Measurements from ENCODE around the gene EEF1G.
"Not testable (repeated sequence)": the region's sequence is repeated elsewhere in the genome, so short reads cannot be mapped to it uniquely, and the experiment has no call there.

EEF1G gene

GRCh38 chr11:62602141-62603071 lies 28.7 kb upstream of the EEF1G start:
- DNase-seq: peak; percentile 36

GRCh38 chr11:62601372-62602140 lies 27.9 kb upstream of the EEF1G start, which contains the start of gene MTA2:
MTA2 (minus strand) TSS chr11:62601865; CDS start chr11:62601450, 415 bp downstream.
- DNase-seq: peak; percentile 99

GRCh38 chr11:62601122-62601371 lies 27.4 kb upstream of the EEF1G start:
- peak; percentile 51 for DNase-seq

- no peak for DNase-seq
Measured at GRCh38 chr11:62600367-62601121, 26.9 kb upstream of the EEF1G start.

GRCh38 chr11:62599901-62600300 lies 26.2 kb upstream of the EEF1G start:
- DNase-seq: no peak

- peak; percentile 94 for DNase-seq
Measured at GRCh38 chr11:62599069-62599696, 25.5 kb upstream of the EEF1G start.

GRCh38 chr11:62595124-62595523 lies 21.4 kb upstream of the EEF1G start:
- DNase-seq: no peak

- DNase-seq: peak; percentile 85
Measured at GRCh38 chr11:62593434-62594044, 19.8 kb upstream of the EEF1G start.

GRCh38 chr11:62592989-62593421 lies 19.3 kb upstream of the EEF1G start:
- no peak for DNase-seq

GRCh38 chr11:62592146-62592815 lies 18.6 kb upstream of the EEF1G start:
- DNase-seq: no peak

- DNase-seq: peak; percentile 99
Measured at GRCh38 chr11:62591448-62592145, 17.9 kb upstream of the EEF1G start, which contains the start of gene TUT1. TUT1 (minus strand) TSS chr11:62591523; CDS start chr11:62591485, 38 bp downstream.

- DNase-seq: no peak
Measured at GRCh38 chr11:62588966-62589637, 15.4 kb upstream of the EEF1G start.

- not testable (repeated sequence) for DNase-seq
Measured at GRCh38 chr11:62585356-62585755, 11.7 kb upstream of the EEF1G start.

- DNase-seq: not testable (repeated sequence)
Measured at GRCh38 chr11:62581735-62582134, 8.0 kb upstream of the EEF1G start.

- DNase-seq: no peak
Measured at GRCh38 chr11:62580959-62581715, 7.4 kb upstream of the EEF1G start.

- no peak for DNase-seq
Measured at GRCh38 chr11:62579252-62579651, 5.6 kb upstream of the EEF1G start.

GRCh38 chr11:62578541-62578940 lies 4.8 kb upstream of the EEF1G start:
- DNase-seq: no peak

- DNase-seq: peak; percentile 67
Measured at GRCh38 chr11:62577046-62577714, 3.5 kb upstream of the EEF1G start.

GRCh38 chr11:62575837-62576236 lies 2.1 kb upstream of the EEF1G start:
- no peak for DNase-seq

Data from suppressor macrophage treated with lipopolysaccharide for 4 hours (primary cell).